ENCODE measurements around the gene DDX10. TPM values are rescaled to one million over a fixed set of nuclear protein-coding genes. Genes with fewer than 3 reads are reported as not detected.

The DDX10 gene
- total RNA-seq, 4 donors from 2014 or later: 8.8 to 27.7 (median 14.6) TPM

GRCh38 chr11:108965306-108966001, 300.6 kb downstream of the DDX10 start:
- TF ChIP-seq CTCF (IDR thresholded peaks at IDR 0.05; ENCODE audit: low read depth): no peak

- TF ChIP-seq CTCF (IDR thresholded peaks at IDR 0.05; ENCODE audit: low read depth): no peak
Measured at GRCh38 chr11:108966206-108966605, 301.3 kb downstream of the DDX10 start.

DNA sequence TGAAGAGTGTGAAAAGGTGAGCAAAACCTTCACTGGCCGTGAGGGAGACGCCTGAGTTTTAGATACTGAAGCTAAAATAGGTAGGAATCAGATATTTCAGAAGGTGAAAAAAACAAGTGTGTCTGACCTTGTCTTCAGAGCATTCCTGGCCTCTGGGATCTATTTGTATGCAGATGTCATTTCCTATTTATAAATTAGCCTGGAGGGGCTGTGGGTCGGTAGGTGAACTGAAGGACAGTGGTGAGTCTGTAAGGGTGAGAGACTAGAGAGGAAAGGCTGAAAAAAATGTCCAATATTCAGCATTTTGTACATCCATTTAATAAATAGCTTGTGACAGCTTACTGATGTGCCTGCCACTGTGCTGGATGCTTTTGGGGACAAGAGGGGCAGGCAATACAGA, 302.1 kb downstream of the DDX10 start:
- no peak for TF ChIP-seq CTCF (IDR thresholded peaks at IDR 0.05; ENCODE audit: low read depth)

DNA sequence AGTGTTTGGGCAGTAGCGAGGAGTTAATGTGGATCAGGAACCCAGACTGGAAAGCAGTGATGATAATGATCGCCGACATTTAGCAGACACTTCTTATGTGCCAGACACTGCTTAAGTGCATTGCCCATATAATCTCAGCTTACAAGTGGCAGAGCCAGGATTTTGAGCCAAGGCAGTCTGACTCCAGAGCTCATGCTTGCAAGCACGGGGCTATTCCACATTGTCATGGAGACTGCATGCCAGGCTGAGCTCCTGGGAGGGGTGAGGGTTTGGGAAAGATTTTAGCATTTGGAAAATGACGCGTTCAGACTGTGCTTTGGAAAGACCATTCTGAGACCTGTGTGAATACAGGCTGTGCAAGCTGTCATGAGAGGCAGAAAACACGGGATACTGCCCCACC, 302.7 kb downstream of the DDX10 start:
- no peak for TF ChIP-seq CTCF (IDR thresholded peaks at IDR 0.05; ENCODE audit: low read depth)

GRCh38 chr11:108970221-108970991, 305.5 kb downstream of the DDX10 start:
- TF ChIP-seq CTCF (IDR thresholded peaks at IDR 0.05; ENCODE audit: low read depth): no peak

DNA sequence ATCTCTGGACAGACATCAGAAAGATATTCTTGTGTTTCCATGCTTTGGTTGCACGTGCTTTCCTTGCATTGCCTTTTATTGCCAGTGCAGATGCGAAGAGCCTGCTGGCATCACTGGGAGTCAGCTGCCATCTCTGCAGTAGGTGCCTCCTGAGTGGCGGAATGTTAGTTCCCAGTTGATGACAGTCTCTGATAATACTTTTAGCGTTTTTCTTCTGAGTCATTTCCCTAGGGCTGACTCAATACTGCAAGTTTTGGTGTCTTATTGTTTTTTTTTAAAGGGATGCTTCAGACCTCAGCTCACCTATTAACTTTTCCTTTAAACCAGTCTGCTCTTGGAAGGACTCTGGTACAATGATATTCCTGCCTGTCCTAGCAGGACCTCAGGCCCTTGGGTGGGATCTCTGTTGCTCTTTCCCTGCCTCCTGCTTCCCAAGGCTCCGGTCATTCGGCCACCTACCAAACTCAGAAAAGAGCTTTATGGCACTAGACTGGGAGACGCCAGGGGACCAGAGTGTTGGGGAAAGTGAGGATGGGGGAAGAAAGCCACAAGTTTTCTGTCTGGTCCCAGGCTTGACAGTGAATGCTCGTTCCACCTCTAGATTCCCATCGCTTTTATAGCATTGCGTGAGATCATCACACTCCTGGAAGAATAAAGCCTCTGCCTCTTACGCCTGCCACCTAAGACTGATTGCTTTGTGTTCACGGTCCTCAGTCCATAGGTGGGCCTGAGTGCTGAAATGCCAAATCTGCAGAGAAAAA, 308.7 kb downstream of the DDX10 start:
- TF ChIP-seq CTCF (IDR thresholded peaks at IDR 0.05; ENCODE audit: low read depth): no peak

GRCh38 chr11:108975026-108975425, 310.2 kb downstream of the DDX10 start:
- no peak for TF ChIP-seq CTCF (IDR thresholded peaks at IDR 0.05; ENCODE audit: low read depth)
